WTC11 (cell line): Measurements from ENCODE around the gene TACC2. TPM values are rescaled to one million over a fixed set of nuclear protein-coding genes. Genes with fewer than 3 reads are reported as not detected.
A peak's percentile ranks its signal among the peaks of the same experiment; 100 is the strongest.

Experiments
- ATAC-seq: fragments of 200-7000 bp; cut with Tn5 transposase; 2 replicates; pipeline ENCODE4 v1.10.0; 2021; ENCODE audit warnings: mild to moderate bottlenecking, moderate library complexity
- CTCF ChIA-PET: fragments of 300-600 bp; sonication (Branson Sonifier 250); formaldehyde crosslinking; loops from one replicate; lab custom pipeline; 2021; ENCODE audit warnings: antibody characterized with exemption; lab: Charles Lee
- POLR2A ChIA-PET: fragments of 350-600 bp; sonication (Branson Sonifier 250); formaldehyde crosslinking; loops from one replicate; lab custom pipeline; 2021; ENCODE audit warnings: antibody characterized with exemption; lab: Charles Lee
- DNase-seq: peaks from one replicate; pipeline ENCODE4 v3.0.0; 2021; ENCODE audit warnings: low spot score
- H3K27ac Mint-ChIP-seq: 2 replicates; pipeline ENCODE4 v1.8.0; 2021; ENCODE audit warnings: mixed read lengths
- H3K27me3 Mint-ChIP-seq: 2 replicates; pipeline ENCODE4 v1.8.0; 2021; ENCODE audit warnings: low read depth, mild to moderate bottlenecking, moderate library complexity, mixed read lengths
- H3K36me3 Mint-ChIP-seq: 2 replicates; pipeline ENCODE4 v1.8.0; 2021; ENCODE audit warnings: mixed read lengths
- H3K4me1 Mint-ChIP-seq: 2 replicates; pipeline ENCODE4 v1.8.0; 2022; ENCODE audit warnings: mixed read lengths
- H3K4me3 Mint-ChIP-seq: 2 replicates; pipeline ENCODE4 v1.8.0; 2021; ENCODE audit warnings: mild to moderate bottlenecking, moderate library complexity, mixed read lengths
- H3K9me3 Mint-ChIP-seq: 2 replicates; pipeline ENCODE4 v1.8.0; 2021; ENCODE audit warnings: mixed read lengths
- ATF1 ChIP-seq: sonication (generic); formaldehyde crosslinking; IDR thresholded peaks from 2 replicates; pipeline ENCODE4 v1.8.1; 2023; ENCODE audit warnings: mild to moderate bottlenecking, moderate library complexity, missing genetic modification reagents
- CREB1 ChIP-seq: sonication (generic); formaldehyde crosslinking; IDR thresholded peaks from 2 replicates; pipeline ENCODE4 v1.8.0; 2023; ENCODE audit warnings: mild to moderate bottlenecking, missing genetic modification reagents
- ELF4 ChIP-seq: sonication (generic); formaldehyde crosslinking; IDR thresholded peaks from 2 replicates; pipeline ENCODE4 v1.8.1; 2022; ENCODE audit warnings: low read depth, mild to moderate bottlenecking, moderate library complexity, missing genetic modification reagents
- GRHL2 ChIP-seq: fragments of 250-450 bp; sonication (Bioruptor Pico); IDR thresholded peaks from 2 replicates; pipeline ENCODE4 v1.8.0; 2022; ENCODE audit warnings: mild to moderate bottlenecking, moderate library complexity; ENCODE audit not compliant: insufficient replicate concordance, severe bottlenecking
- JUN ChIP-seq: sonication (generic); formaldehyde crosslinking; IDR thresholded peaks from 2 replicates; pipeline ENCODE4 v1.8.0; 2023; ENCODE audit warnings: mild to moderate bottlenecking, missing genetic modification reagents
- MXD4 ChIP-seq: fragments of 250-450 bp; sonication (Bioruptor Pico); IDR thresholded peaks from 2 replicates; pipeline ENCODE4 v1.8.0; 2021; ENCODE audit warnings: mild to moderate bottlenecking, moderate library complexity, borderline replicate concordance
- NFE2L1 ChIP-seq: sonication (generic); formaldehyde crosslinking; IDR thresholded peaks from 2 replicates; pipeline ENCODE4 v1.8.1; 2023; ENCODE audit warnings: missing genetic modification reagents
- PRRX2 ChIP-seq: fragments of 250-450 bp; sonication (Bioruptor Pico); IDR thresholded peaks from 2 replicates; pipeline ENCODE4 v1.8.0; 2021; ENCODE audit warnings: mild to moderate bottlenecking
- TEAD1 ChIP-seq: sonication (generic); formaldehyde crosslinking; IDR thresholded peaks from 2 replicates; pipeline ENCODE4 v1.8.0; 2022; ENCODE audit warnings: mild to moderate bottlenecking, missing genetic modification reagents
- TEAD4 ChIP-seq: sonication (generic); formaldehyde crosslinking; IDR thresholded peaks from 2 replicates; pipeline ENCODE4 v1.8.0; 2022; ENCODE audit warnings: mild to moderate bottlenecking, missing genetic modification reagents
- TP53 ChIP-seq: sonication (generic); formaldehyde crosslinking; IDR thresholded peaks from 2 replicates; pipeline ENCODE4 v1.8.1; 2023; ENCODE audit warnings: mild to moderate bottlenecking, missing genetic modification reagents
- total RNA-seq: library from RNA; stranded (reverse); gene quantifications from 3 replicates; pipeline ENCODE4 v1.2.3, GENCODE V29; 2021
- TF ChIP-seq, protein P1 (sequence below): sonication (generic); formaldehyde crosslinking; IDR thresholded peaks from 2 replicates; pipeline ENCODE4 v1.8.1; 2022; ENCODE audit warnings: mild to moderate bottlenecking, moderate library complexity, missing genetic modification reagents
- TF ChIP-seq, protein P2 (sequence below): fragments of 250-450 bp; sonication (Bioruptor Pico); IDR thresholded peaks from 2 replicates; pipeline ENCODE4 v1.8.0; 2021; ENCODE audit warnings: mild to moderate bottlenecking
- TF ChIP-seq, protein P3 (sequence below): fragments of 250-450 bp; sonication (Bioruptor Pico); IDR thresholded peaks from 2 replicates; pipeline ENCODE4 v1.9.0; 2021; ENCODE audit warnings: mild to moderate bottlenecking
- TF ChIP-seq, protein P4 (sequence below): sonication (generic); formaldehyde crosslinking; conservative IDR thresholded peaks from 2 replicates; pipeline ENCODE4 v1.8.1; 2022; ENCODE audit warnings: mild to moderate bottlenecking, missing genetic modification reagents
- TF ChIP-seq, protein P5 (sequence below): sonication (generic); formaldehyde crosslinking; conservative IDR thresholded peaks from 2 replicates; pipeline ENCODE4 v1.8.1; 2023; ENCODE audit warnings: mild to moderate bottlenecking, low read depth, missing genetic modification reagents, moderate library complexity
- TF ChIP-seq, protein P6 (sequence below): sonication (generic); formaldehyde crosslinking; IDR thresholded peaks from 2 replicates; pipeline ENCODE4 v1.8.1; 2023; ENCODE audit warnings: mild to moderate bottlenecking, missing genetic modification reagents, moderate library complexity
- TF ChIP-seq, protein P7 (sequence below): sonication (generic); formaldehyde crosslinking; IDR thresholded peaks from 2 replicates; pipeline ENCODE4 v1.8.0; 2022; ENCODE audit warnings: missing genetic modification reagents
- TF ChIP-seq, protein P8 (sequence below): sonication (generic); formaldehyde crosslinking; IDR thresholded peaks from 2 replicates; pipeline ENCODE4 v1.8.1; 2022; ENCODE audit warnings: missing genetic modification reagents, borderline replicate concordance
- TF ChIP-seq, protein P9 (sequence below): sonication (generic); formaldehyde crosslinking; IDR thresholded peaks from 2 replicates; pipeline ENCODE4 v1.8.0; 2022; ENCODE audit warnings: mild to moderate bottlenecking, missing genetic modification reagents

The TACC2 gene
- total RNA-seq, 1 experiment from 2014 or later, result 28.9 TPM

DNA sequence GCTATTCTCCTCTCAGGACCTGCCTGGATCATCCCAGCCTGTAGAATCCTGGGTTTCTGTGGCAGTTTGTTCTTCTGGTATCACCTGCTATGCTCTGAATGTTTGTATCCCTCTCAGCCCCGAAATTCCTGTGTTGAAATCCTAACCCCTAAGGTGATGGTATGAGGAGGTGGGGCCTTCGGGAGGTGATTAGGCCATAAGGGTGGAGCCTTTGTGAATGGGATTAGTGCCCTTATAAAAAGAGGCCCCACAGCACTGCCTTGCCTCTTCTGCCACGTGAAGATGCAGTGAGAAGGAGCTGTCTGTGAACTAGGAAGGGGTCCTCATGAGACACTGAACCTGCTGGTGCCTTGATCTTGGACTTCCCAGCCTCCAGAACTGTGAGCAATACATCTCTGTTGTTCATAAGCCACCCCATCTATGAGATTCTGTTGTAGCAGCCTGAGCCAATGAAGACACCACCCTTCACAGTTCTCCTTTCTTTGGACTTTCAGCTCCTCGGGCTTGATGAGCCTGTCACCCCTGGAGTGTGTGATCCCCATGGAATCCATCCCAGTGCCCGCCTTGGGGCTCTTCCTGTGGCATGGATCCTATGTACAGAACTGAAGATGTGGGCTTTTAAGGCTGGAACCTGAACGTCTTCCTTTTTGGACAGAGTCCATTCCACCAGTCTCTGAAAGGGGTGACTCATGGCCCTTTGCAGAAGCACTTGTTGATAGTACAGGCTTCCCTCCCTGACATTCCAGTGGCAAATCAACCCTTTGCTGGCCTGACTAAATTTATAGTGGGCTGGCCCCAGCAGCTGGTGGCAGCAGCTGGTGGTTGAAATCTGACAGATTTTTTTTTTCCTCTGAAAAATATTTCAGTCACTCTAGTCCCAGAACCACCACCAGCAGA is 138.0 kb downstream of the TACC2 start:
- Mint-ChIP-seq H3K9me3 (no peaks in the 10 kb centered on the region), H3K4me1 (peaks cover 28% of the 10 kb centered on the region), H3K4me3 (no peak overlapping the region), H3K27me3 (no peaks in the 10 kb centered on the region), H3K27ac (0 out of 2 replicates have a peak overlapping the region, but pooled peaks have one; percentile 41), H3K36me3 (no peaks in the 10 kb centered on the region)
- DNase-seq (no peak), ATAC-seq (peak; percentile 85)
- ChIA-PET POLR2A (interaction anchor here (0.9 kb wide), 1 partner anchor 14 kb away, joined by 3 read pairs; no protein-coding TSS in a partner anchor), CTCF (interaction anchor here (0.7 to 0.8 kb wide), 2 partner anchors 75 to 141 kb away, joined by 3 read pairs; no protein-coding TSS in a partner anchor)
- TF ChIP-seq, protein P1, sequence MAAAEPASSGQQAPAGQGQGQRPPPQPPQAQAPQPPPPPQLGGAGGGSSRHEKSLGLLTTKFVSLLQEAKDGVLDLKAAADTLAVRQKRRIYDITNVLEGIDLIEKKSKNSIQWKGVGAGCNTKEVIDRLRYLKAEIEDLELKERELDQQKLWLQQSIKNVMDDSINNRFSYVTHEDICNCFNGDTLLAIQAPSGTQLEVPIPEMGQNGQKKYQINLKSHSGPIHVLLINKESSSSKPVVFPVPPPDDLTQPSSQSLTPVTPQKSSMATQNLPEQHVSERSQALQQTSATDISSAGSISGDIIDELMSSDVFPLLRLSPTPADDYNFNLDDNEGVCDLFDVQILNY, result no peak
- no peak for TF ChIP-seq ATF1
- TF ChIP-seq JUN (CRISPR knock-in tag), result no peak
- TF ChIP-seq ELF4 (CRISPR knock-in tag), result no peak

DNA sequence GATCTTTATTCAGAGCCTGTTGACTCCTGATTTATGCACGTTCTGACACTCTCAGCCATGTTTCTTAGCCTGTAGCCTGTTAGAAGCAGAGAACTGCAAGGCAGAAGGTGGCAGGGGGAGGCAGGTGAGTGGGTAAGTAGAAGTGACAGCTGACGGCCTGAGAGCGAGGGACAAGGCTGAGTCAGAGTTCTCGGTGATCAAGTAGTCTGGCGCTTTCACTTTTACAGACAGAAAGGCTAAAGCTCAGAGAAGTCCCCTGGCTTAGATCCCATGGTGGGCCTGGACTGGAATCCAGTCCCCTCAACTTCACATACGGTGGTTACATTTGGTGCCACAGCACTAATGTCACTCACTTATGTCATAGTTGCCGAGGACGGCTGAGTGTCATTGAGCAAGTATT is 139.0 kb downstream of the TACC2 start:
- Mint-ChIP-seq H3K4me3 (no peak overlapping the region), H3K27ac (no peak overlapping the region), H3K36me3 (no peaks in the 10 kb centered on the region), H3K27me3 (no peaks in the 10 kb centered on the region), H3K9me3 (no peaks in the 10 kb centered on the region), H3K4me1 (peaks cover 38% of the 10 kb centered on the region)
- CTCF ChIA-PET, result no interaction called here
- no peak for DNase-seq
- no peak for ATAC-seq
- POLR2A ChIA-PET, result no interaction called here
- TF ChIP-seq NFE2L1 (no peak), TP53 (CRISPR knock-in tag) (no peak), CREB1 (no peak), GRHL2 (CRISPR knock-in tag) (no peak), PRRX2 (CRISPR knock-in tag) (no peak), TEAD1 (CRISPR knock-in tag) (no peak), MXD4 (CRISPR knock-in tag) (no peak), TEAD4 (CRISPR knock-in tag) (no peak)
- TF ChIP-seq, protein P2, sequence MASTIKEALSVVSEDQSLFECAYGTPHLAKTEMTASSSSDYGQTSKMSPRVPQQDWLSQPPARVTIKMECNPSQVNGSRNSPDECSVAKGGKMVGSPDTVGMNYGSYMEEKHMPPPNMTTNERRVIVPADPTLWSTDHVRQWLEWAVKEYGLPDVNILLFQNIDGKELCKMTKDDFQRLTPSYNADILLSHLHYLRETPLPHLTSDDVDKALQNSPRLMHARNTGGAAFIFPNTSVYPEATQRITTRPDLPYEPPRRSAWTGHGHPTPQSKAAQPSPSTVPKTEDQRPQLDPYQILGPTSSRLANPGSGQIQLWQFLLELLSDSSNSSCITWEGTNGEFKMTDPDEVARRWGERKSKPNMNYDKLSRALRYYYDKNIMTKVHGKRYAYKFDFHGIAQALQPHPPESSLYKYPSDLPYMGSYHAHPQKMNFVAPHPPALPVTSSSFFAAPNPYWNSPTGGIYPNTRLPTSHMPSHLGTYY (CRISPR knock-in tag), result no peak
- TF ChIP-seq, protein P3, sequence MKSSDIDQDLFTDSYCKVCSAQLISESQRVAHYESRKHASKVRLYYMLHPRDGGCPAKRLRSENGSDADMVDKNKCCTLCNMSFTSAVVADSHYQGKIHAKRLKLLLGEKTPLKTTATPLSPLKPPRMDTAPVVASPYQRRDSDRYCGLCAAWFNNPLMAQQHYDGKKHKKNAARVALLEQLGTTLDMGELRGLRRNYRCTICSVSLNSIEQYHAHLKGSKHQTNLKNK (CRISPR knock-in tag), result no peak
- TF ChIP-seq, protein P4, sequence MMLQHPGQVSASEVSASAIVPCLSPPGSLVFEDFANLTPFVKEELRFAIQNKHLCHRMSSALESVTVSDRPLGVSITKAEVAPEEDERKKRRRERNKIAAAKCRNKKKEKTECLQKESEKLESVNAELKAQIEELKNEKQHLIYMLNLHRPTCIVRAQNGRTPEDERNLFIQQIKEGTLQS, result no peak
- TF ChIP-seq, protein P5, sequence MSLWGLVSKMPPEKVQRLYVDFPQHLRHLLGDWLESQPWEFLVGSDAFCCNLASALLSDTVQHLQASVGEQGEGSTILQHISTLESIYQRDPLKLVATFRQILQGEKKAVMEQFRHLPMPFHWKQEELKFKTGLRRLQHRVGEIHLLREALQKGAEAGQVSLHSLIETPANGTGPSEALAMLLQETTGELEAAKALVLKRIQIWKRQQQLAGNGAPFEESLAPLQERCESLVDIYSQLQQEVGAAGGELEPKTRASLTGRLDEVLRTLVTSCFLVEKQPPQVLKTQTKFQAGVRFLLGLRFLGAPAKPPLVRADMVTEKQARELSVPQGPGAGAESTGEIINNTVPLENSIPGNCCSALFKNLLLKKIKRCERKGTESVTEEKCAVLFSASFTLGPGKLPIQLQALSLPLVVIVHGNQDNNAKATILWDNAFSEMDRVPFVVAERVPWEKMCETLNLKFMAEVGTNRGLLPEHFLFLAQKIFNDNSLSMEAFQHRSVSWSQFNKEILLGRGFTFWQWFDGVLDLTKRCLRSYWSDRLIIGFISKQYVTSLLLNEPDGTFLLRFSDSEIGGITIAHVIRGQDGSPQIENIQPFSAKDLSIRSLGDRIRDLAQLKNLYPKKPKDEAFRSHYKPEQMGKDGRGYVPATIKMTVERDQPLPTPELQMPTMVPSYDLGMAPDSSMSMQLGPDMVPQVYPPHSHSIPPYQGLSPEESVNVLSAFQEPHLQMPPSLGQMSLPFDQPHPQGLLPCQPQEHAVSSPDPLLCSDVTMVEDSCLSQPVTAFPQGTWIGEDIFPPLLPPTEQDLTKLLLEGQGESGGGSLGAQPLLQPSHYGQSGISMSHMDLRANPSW (CRISPR knock-in tag), result no peak
- TF ChIP-seq, protein P6, sequence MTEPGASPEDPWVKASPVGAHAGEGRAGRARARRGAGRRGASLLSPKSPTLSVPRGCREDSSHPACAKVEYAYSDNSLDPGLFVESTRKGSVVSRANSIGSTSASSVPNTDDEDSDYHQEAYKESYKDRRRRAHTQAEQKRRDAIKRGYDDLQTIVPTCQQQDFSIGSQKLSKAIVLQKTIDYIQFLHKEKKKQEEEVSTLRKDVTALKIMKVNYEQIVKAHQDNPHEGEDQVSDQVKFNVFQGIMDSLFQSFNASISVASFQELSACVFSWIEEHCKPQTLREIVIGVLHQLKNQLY (CRISPR knock-in tag), result no peak
- TF ChIP-seq, protein P7, sequence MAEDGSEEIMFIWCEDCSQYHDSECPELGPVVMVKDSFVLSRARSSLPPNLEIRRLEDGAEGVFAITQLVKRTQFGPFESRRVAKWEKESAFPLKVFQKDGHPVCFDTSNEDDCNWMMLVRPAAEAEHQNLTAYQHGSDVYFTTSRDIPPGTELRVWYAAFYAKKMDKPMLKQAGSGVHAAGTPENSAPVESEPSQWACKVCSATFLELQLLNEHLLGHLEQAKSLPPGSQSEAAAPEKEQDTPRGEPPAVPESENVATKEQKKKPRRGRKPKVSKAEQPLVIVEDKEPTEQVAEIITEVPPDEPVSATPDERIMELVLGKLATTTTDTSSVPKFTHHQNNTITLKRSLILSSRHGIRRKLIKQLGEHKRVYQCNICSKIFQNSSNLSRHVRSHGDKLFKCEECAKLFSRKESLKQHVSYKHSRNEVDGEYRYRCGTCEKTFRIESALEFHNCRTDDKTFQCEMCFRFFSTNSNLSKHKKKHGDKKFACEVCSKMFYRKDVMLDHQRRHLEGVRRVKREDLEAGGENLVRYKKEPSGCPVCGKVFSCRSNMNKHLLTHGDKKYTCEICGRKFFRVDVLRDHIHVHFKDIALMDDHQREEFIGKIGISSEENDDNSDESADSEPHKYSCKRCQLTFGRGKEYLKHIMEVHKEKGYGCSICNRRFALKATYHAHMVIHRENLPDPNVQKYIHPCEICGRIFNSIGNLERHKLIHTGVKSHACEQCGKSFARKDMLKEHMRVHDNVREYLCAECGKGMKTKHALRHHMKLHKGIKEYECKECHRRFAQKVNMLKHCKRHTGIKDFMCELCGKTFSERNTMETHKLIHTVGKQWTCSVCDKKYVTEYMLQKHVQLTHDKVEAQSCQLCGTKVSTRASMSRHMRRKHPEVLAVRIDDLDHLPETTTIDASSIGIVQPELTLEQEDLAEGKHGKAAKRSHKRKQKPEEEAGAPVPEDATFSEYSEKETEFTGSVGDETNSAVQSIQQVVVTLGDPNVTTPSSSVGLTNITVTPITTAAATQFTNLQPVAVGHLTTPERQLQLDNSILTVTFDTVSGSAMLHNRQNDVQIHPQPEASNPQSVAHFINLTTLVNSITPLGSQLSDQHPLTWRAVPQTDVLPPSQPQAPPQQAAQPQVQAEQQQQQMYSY, result no peak
- TF ChIP-seq, protein P8, sequence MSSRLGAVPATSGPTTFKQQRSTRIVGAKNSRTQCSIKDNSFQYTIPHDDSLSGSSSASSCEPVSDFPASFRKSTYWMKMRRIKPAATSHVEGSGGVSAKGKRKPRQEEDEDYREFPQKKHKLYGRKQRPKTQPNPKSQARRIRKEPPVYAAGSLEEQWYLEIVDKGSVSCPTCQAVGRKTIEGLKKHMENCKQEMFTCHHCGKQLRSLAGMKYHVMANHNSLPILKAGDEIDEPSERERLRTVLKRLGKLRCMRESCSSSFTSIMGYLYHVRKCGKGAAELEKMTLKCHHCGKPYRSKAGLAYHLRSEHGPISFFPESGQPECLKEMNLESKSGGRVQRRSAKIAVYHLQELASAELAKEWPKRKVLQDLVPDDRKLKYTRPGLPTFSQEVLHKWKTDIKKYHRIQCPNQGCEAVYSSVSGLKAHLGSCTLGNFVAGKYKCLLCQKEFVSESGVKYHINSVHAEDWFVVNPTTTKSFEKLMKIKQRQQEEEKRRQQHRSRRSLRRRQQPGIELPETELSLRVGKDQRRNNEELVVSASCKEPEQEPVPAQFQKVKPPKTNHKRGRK (CRISPR knock-in tag), result no peak
- TF ChIP-seq, protein P9, sequence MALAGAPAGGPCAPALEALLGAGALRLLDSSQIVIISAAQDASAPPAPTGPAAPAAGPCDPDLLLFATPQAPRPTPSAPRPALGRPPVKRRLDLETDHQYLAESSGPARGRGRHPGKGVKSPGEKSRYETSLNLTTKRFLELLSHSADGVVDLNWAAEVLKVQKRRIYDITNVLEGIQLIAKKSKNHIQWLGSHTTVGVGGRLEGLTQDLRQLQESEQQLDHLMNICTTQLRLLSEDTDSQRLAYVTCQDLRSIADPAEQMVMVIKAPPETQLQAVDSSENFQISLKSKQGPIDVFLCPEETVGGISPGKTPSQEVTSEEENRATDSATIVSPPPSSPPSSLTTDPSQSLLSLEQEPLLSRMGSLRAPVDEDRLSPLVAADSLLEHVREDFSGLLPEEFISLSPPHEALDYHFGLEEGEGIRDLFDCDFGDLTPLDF, result no peak
